Measurements from ENCODE around the gene NANP.
"Not testable (repeated sequence)": the region's sequence is repeated elsewhere in the genome, so short reads cannot be mapped to it uniquely, and the experiment has no call there.

The NANP gene

GRCh38 chr20:25606094-25606695, 17.6 kb downstream of the NANP start:
- no peak for DNase-seq (ENCODE audit: low read depth in 2 of 2)

GRCh38 chr20:25605148-25605547, 18.7 kb downstream of the NANP start:
- no peak for DNase-seq (ENCODE audit: low read depth in 2 of 2)

GRCh38 chr20:25604611-25605010, 19.2 kb downstream of the NANP start:
- DNase-seq (ENCODE audit: low read depth in 2 of 2), result no peak

GRCh38 chr20:25602914-25603309, 20.9 kb downstream of the NANP start:
- not testable (repeated sequence) for DNase-seq (ENCODE audit: low read depth in 2 of 2)

GRCh38 chr20:25602191-25602913, 21.5 kb downstream of the NANP start:
- DNase-seq (ENCODE audit: low read depth in 2 of 2), result not testable (repeated sequence)

- DNase-seq (ENCODE audit: low read depth in 2 of 2), result no peak
These were observed 22.2 kb downstream of the NANP start for GRCh38 chr20:25601659-25602058.

- no peak for DNase-seq (ENCODE audit: low read depth in 2 of 2)
These were observed 23.2 kb downstream of the NANP start for GRCh38 chr20:25600632-25601031.

- no peak for DNase-seq (ENCODE audit: low read depth in 2 of 2)
These were observed 31.5 kb downstream of the NANP start for GRCh38 chr20:25592135-25592852.

- not testable (repeated sequence) for DNase-seq (ENCODE audit: low read depth in 2 of 2)
These were observed 33.0 kb downstream of the NANP start for GRCh38 chr20:25590778-25591177.

- no peak for DNase-seq (ENCODE audit: low read depth in 2 of 2)
These were observed 35.3 kb downstream of the NANP start for GRCh38 chr20:25588491-25588890.

GRCh38 chr20:25587536-25587935, 36.3 kb downstream of the NANP start:
- DNase-seq (ENCODE audit: low read depth in 2 of 2), result no peak

- no peak for DNase-seq (ENCODE audit: low read depth in 2 of 2)
These were observed 36.9 kb downstream of the NANP start for GRCh38 chr20:25586877-25587276.

- DNase-seq (ENCODE audit: low read depth in 2 of 2), result peak; percentile 49
These were observed 38.7 kb downstream of the NANP start, which contains the start of gene NINL for GRCh38 chr20:25584905-25585704. NINL (minus strand) TSS chr20:25585531; CDS start chr20:25526587, 58,944 bp downstream.

- not testable (repeated sequence) for DNase-seq (ENCODE audit: low read depth in 2 of 2)
These were observed 40.2 kb downstream of the NANP start for GRCh38 chr20:25583607-25584006.

GRCh38 chr20:25580711-25581110, 43.1 kb downstream of the NANP start:
- no peak for DNase-seq (ENCODE audit: low read depth in 2 of 2)

GRCh38 chr20:25579081-25579770, 44.6 kb downstream of the NANP start:
- DNase-seq (ENCODE audit: low read depth in 2 of 2), result no peak

GRCh38 chr20:25576783-25577530, 46.9 kb downstream of the NANP start:
- DNase-seq (ENCODE audit: low read depth in 2 of 2), result no peak

- DNase-seq (ENCODE audit: low read depth in 2 of 2), result no peak
These were observed 49.4 kb downstream of the NANP start for GRCh38 chr20:25574411-25574810.

- DNase-seq (ENCODE audit: low read depth in 2 of 2), result no peak
These were observed 50.2 kb downstream of the NANP start for GRCh38 chr20:25573288-25574251.

All from fibroblast of skin of left quadriceps (primary cell).